Tibial nerve (tissue), 4 donors: Measurements from ENCODE around the gene CDC16. TPM values are rescaled to one million over a fixed set of nuclear protein-coding genes. Genes with fewer than 3 reads are reported as not detected.

Source experiments
- DNase-seq, 2 donors: peaks; one replicate each; pipeline ENCODE4 v3.0.0-alpha.2; 2019; ENCODE audit warnings: low spot score in 2 of 2
- H3K27ac ChIP-seq, 4 donors: fragments of 200-600 bp; sonication (generic) in 3 of 4; one replicate each; pipeline ENCODE4 v1.5.1; 2017 to 2019; ENCODE audit warnings: mild to moderate bottlenecking in 1 of 4
- H3K27me3 ChIP-seq, 2 donors: fragments of 200-600 bp; sonication (generic) in 1 of 2; one replicate each; pipeline versions ENCODE4 v1.5.1 to v1.6.0; 2017 to 2019
- H3K36me3 ChIP-seq, 3 donors: fragments of 200-600 bp; sonication (generic); one replicate each; pipeline ENCODE4 v1.5.1; 2018 to 2019
- H3K4me1 ChIP-seq, 4 donors: fragments of 200-600 bp; sonication (generic) in 3 of 4; one replicate each; pipeline ENCODE4 v1.5.1; 2017 to 2019
- H3K4me3 ChIP-seq, 4 donors: fragments of 200-600 bp; sonication (generic) in 3 of 4; one replicate each; pipeline ENCODE4 v1.5.1; 2017 to 2019; ENCODE audit warnings: mild to moderate bottlenecking in 1 of 4, moderate library complexity in 1 of 4
- H3K9me3 ChIP-seq, 4 donors: fragments of 200-600 bp; sonication (generic) in 3 of 4; one replicate each; pipeline ENCODE4 v1.5.1; 2017 to 2019
- EP300 ChIP-seq, 2 donors: sonication (generic); formaldehyde crosslinking; IDR thresholded peaks; one replicate each; pipeline ENCODE4 v1.6.1; 2017; ENCODE audit warnings: antibody characterized with exemption in 2 of 2, mild to moderate bottlenecking in 1 of 2
- POLR2A ChIP-seq, 2 donors: fragments of 450-650 bp; IDR thresholded peaks; one replicate each; pipeline ENCODE4 v1.6.1; 2017; ENCODE audit warnings: antibody characterized with exemption in 2 of 2, mild to moderate bottlenecking in 2 of 2, moderate library complexity in 2 of 2
- WGBS, 2 donors: methylation state at CpG; one replicate each; pipeline ENCODE4 v1.1.5; 2018; 5-methylcytosine and 5-hydroxymethylcytosine counted together
- total RNA-seq, 4 donors: library from RNA; depleted of rRNA; stranded (reverse); fragments of >200 nt; gene quantifications; one replicate each; pipeline ENCODE4 v1.1.0, GENCODE V29; 2016
- TF ChIP-seq, protein P1 (sequence below), 5 experiments: fragments of 200-600 bp in 3 of 5; fragments of 450-650 bp in 2 of 5; sonication (generic) in 3 of 5; IDR thresholded peaks; one replicate each; pipeline ENCODE4 v1.5.1; 2016 to 2019; ENCODE audit warnings: antibody characterized with exemption in 5 of 5, mild to moderate bottlenecking in 3 of 5, moderate library complexity in 2 of 5

CDC16 gene
- total RNA-seq, 4 donors from 2014 or later: 43.9 to 87.0 (median 70.2) TPM

GRCh38 chr13:114303700-114304327, 69.1 kb downstream of the CDC16 start:
- DNase-seq: no peak
- H3K4me1 ChIP-seq: no peaks in the 10 kb centered on the region
- no peak overlapping the region for H3K4me3 ChIP-seq
- TF ChIP-seq POLR2A (IDR thresholded peaks at IDR 0.05) (no peak), EP300 (IDR thresholded peaks at IDR 0.05) (no peak)
- TF ChIP-seq, protein P1, sequence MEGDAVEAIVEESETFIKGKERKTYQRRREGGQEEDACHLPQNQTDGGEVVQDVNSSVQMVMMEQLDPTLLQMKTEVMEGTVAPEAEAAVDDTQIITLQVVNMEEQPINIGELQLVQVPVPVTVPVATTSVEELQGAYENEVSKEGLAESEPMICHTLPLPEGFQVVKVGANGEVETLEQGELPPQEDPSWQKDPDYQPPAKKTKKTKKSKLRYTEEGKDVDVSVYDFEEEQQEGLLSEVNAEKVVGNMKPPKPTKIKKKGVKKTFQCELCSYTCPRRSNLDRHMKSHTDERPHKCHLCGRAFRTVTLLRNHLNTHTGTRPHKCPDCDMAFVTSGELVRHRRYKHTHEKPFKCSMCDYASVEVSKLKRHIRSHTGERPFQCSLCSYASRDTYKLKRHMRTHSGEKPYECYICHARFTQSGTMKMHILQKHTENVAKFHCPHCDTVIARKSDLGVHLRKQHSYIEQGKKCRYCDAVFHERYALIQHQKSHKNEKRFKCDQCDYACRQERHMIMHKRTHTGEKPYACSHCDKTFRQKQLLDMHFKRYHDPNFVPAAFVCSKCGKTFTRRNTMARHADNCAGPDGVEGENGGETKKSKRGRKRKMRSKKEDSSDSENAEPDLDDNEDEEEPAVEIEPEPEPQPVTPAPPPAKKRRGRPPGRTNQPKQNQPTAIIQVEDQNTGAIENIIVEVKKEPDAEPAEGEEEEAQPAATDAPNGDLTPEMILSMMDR (IDR thresholded peaks at IDR 0.05): no peak
- H3K9me3 ChIP-seq: no peaks in the 10 kb centered on the region
- WGBS, 2 donors: 85 to 87% methylated on average over 11 of the region's 11 CpGs
- H3K27ac ChIP-seq: no peak overlapping the region
- no peaks in the 10 kb centered on the region for H3K27me3 ChIP-seq
- peaks cover 0 to 85% (median 3%) of the 10 kb centered on the region in 3 donors for H3K36me3 ChIP-seq

- H3K9me3 ChIP-seq: no peaks in the 10 kb centered on the region
- no peak overlapping the region for H3K27ac ChIP-seq
- DNase-seq: no peak
- peaks cover 0 to 79% (median 3%) of the 10 kb centered on the region in 3 donors for H3K36me3 ChIP-seq
- 89 to 92% methylated on average over 13 of the region's 13 CpGs for WGBS, 2 donors
- H3K4me1 ChIP-seq: no peaks in the 10 kb centered on the region
- no peaks in the 10 kb centered on the region for H3K27me3 ChIP-seq
- no peak for TF ChIP-seq POLR2A (IDR thresholded peaks at IDR 0.05)
- no peak for TF ChIP-seq EP300 (IDR thresholded peaks at IDR 0.05)
- TF ChIP-seq, protein P1 (IDR thresholded peaks at IDR 0.05): no peak
- H3K4me3 ChIP-seq: no peak overlapping the region
Observed at GRCh38 chr13:114304346-114305034, 69.8 kb downstream of the CDC16 start.

DNA sequence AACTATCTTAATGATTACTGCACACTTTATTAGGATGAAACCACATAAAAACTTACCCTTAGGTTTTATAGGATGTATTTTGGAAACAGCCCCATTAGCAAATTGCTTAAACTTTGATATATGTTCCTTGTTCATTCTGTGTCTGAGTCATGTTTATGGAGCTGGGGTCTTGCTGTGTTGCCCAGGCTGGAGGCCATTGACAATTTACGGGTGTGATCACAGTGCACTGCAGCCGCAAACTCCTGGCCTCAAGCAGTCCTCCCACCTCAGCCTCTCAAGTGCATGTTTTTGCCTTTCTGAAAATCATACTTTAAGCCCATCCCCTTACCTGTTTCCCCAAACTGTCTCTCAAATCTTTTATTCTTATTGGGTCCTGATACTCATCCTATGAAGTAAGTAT, 74.4 kb downstream of the CDC16 start:
- DNase-seq: no peak
- no peak overlapping the region for H3K4me3 ChIP-seq
- H3K36me3 ChIP-seq: peaks cover 0 to 33% (median 3%) of the 10 kb centered on the region in 3 donors
- TF ChIP-seq POLR2A (IDR thresholded peaks at IDR 0.05) (no peak), EP300 (IDR thresholded peaks at IDR 0.05) (no peak)
- TF ChIP-seq, protein P1 (IDR thresholded peaks at IDR 0.05): no peak
- H3K4me1 ChIP-seq: peaks cover 0 to 16% (median 6%) of the 10 kb centered on the region in 4 donors
- H3K27me3 ChIP-seq: no peaks in the 10 kb centered on the region
- H3K9me3 ChIP-seq: no peaks in the 10 kb centered on the region
- H3K27ac ChIP-seq: no peak overlapping the region
- WGBS, 2 donors: 96 to 100% methylated on average over 2 of the region's 2 CpGs

GRCh38 chr13:114309806-114310410, 75.2 kb downstream of the CDC16 start:
- H3K27ac ChIP-seq: no peak overlapping the region
- H3K4me1 ChIP-seq: peaks cover 0 to 16% (median 6%) of the 10 kb centered on the region in 4 donors
- no peak for DNase-seq
- H3K36me3 ChIP-seq: peaks cover 0 to 24% (median 3%) of the 10 kb centered on the region in 3 donors
- no peak overlapping the region for H3K4me3 ChIP-seq
- 78 to 82% methylated on average over 6 of the region's 6 CpGs for WGBS, 2 donors
- H3K27me3 ChIP-seq: no peaks in the 10 kb centered on the region
- no peaks in the 10 kb centered on the region for H3K9me3 ChIP-seq
- no peak for TF ChIP-seq EP300 (IDR thresholded peaks at IDR 0.05)
- no peak for TF ChIP-seq POLR2A (IDR thresholded peaks at IDR 0.05)
- TF ChIP-seq, protein P1 (IDR thresholded peaks at IDR 0.05): no peak

GRCh38 chr13:114310956-114311355, 76.3 kb downstream of the CDC16 start:
- no peak for DNase-seq
- TF ChIP-seq, protein P1 (IDR thresholded peaks at IDR 0.05): no peak
- no peak for TF ChIP-seq POLR2A (IDR thresholded peaks at IDR 0.05)
- TF ChIP-seq EP300 (IDR thresholded peaks at IDR 0.05): no peak
- H3K4me1 ChIP-seq: peaks cover 0 to 26% (median 14%) of the 10 kb centered on the region in 4 donors
- H3K9me3 ChIP-seq: no peaks in the 10 kb centered on the region
- peaks cover 0 to 22% (median 3%) of the 10 kb centered on the region in 3 donors for H3K36me3 ChIP-seq
- no peak overlapping the region for H3K27ac ChIP-seq
- no peaks in the 10 kb centered on the region for H3K27me3 ChIP-seq
- H3K4me3 ChIP-seq: no peak overlapping the region
- 69 to 81% methylated on average over 5 of the region's 5 CpGs for WGBS, 2 donors
